NCI-H2081 treated with DMSO at 0.1 percent for 48 hours (cell line): ENCODE measurements around the gene KCNJ14.
"Not testable (repeated sequence)": the region's sequence is repeated elsewhere in the genome, so short reads cannot be mapped to it uniquely, and the experiment has no call there.

Experiments used
- DNase-seq: peaks from one replicate; lab custom pipeline; 2025; lab: John Stamatoyannopoulos, UW

KCNJ14 gene

GRCh38 chr19:48488478-48488877, 33.1 kb downstream of the KCNJ14 start:
- not testable (repeated sequence) for DNase-seq

- no peak for DNase-seq
Observed at GRCh38 chr19:48489608-48490216, 34.3 kb downstream of the KCNJ14 start.

- no peak for DNase-seq
Observed at GRCh38 chr19:48490981-48491792, 35.8 kb downstream of the KCNJ14 start.

GRCh38 chr19:48491793-48492123, 36.4 kb downstream of the KCNJ14 start:
- no peak for DNase-seq

GRCh38 chr19:48492925-48493717, 37.7 kb downstream of the KCNJ14 start:
- no peak for DNase-seq

- no peak for DNase-seq
Observed at GRCh38 chr19:48493718-48494401, 38.5 kb downstream of the KCNJ14 start.

GRCh38 chr19:48495396-48495795, 40.0 kb downstream of the KCNJ14 start:
- no peak for DNase-seq

- DNase-seq = no peak
Observed at GRCh38 chr19:48496959-48497727, 41.8 kb downstream of the KCNJ14 start.

- no peak for DNase-seq
Observed at GRCh38 chr19:48497728-48498594, 42.6 kb downstream of the KCNJ14 start.

GRCh38 chr19:48498595-48499311, 43.4 kb downstream of the KCNJ14 start:
- no peak for DNase-seq

GRCh38 chr19:48499316-48500090, 44.1 kb downstream of the KCNJ14 start:
- no peak for DNase-seq

GRCh38 chr19:48500830-48501493, 45.6 kb downstream of the KCNJ14 start:
- no peak for DNase-seq

- DNase-seq = no peak
Observed at GRCh38 chr19:48501494-48502349, 46.3 kb downstream of the KCNJ14 start.

- DNase-seq = no peak
Observed at GRCh38 chr19:48502350-48503018, 47.1 kb downstream of the KCNJ14 start.

- no peak for DNase-seq
Observed at GRCh38 chr19:48506138-48506733, 50.9 kb downstream of the KCNJ14 start.

GRCh38 chr19:48507911-48508439, 52.6 kb downstream of the KCNJ14 start:
- no peak for DNase-seq
